ENCODE results near the gene MPV17. TPM values are rescaled to one million over a fixed set of nuclear protein-coding genes. Genes with fewer than 3 reads are reported as not detected.

MPV17 gene
- total RNA-seq, 4 donors from 2014 or later, result 51.8 to 87.5 (median 68.4) TPM

GRCh38 chr2:27264753-27265535 is 58.0 kb downstream of the MPV17 start:
- no peak for DNase-seq (ENCODE audit: low spot score in 2 of 2)
- H3K9me3 ChIP-seq, result no peaks in the 10 kb centered on the region
- TF ChIP-seq, protein P1, sequence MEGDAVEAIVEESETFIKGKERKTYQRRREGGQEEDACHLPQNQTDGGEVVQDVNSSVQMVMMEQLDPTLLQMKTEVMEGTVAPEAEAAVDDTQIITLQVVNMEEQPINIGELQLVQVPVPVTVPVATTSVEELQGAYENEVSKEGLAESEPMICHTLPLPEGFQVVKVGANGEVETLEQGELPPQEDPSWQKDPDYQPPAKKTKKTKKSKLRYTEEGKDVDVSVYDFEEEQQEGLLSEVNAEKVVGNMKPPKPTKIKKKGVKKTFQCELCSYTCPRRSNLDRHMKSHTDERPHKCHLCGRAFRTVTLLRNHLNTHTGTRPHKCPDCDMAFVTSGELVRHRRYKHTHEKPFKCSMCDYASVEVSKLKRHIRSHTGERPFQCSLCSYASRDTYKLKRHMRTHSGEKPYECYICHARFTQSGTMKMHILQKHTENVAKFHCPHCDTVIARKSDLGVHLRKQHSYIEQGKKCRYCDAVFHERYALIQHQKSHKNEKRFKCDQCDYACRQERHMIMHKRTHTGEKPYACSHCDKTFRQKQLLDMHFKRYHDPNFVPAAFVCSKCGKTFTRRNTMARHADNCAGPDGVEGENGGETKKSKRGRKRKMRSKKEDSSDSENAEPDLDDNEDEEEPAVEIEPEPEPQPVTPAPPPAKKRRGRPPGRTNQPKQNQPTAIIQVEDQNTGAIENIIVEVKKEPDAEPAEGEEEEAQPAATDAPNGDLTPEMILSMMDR (IDR thresholded peaks at IDR 0.05), result peak in 1 of 2 donors; percentile 20
- no peak for TF ChIP-seq POLR2AphosphoS5 (IDR thresholded peaks at IDR 0.05)
- WGBS, result 25% methylated on average over 11 of the region's 56 CpGs
- H3K4me1 ChIP-seq, result peaks cover 38% of the 10 kb centered on the region
- H3K27me3 ChIP-seq, result peaks cover 80% of the 10 kb centered on the region
- peak overlapping the region; percentile 52 for H3K4me3 ChIP-seq
- H3K27ac ChIP-seq, result no peak overlapping the region
- H3K36me3 ChIP-seq, result no peaks in the 10 kb centered on the region

DNA sequence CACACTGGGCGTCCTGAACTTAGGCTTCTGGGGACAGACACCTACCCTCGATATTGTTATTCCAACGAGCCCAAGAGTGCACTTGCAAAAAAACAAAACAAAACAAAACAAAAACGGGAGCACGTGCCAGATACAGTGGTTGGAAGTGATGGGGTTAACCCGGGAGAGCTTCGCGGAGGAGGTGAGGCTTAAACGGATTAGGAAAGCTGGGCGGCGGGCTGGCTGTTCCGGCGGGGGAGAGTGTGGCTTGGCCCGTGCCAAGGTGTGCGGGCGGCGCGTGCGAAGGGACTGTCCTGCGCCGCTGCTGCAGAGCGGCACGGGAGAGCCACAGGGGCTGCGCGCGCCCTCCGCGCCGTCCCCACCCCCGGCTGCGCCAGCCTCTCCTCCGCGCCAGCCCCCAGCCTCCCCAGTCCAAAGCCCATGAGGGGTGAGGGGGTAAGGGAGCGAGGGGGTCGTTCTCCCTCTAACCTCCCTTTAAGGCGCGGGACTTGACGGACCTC is 58.6 kb downstream of the MPV17 start:
- Histone ChIP-seq H3K4me3 (peak overlapping the region; percentile 52), H3K27ac (no peak overlapping the region), H3K9me3 (no peaks in the 10 kb centered on the region), H3K4me1 (peaks cover 38% of the 10 kb centered on the region), H3K27me3 (peaks cover 79% of the 10 kb centered on the region), H3K36me3 (no peaks in the 10 kb centered on the region)
- no peak for TF ChIP-seq POLR2AphosphoS5 (IDR thresholded peaks at IDR 0.05)
- no peak for TF ChIP-seq EP300 (IDR thresholded peaks at IDR 0.05)
- TF ChIP-seq POLR2A (IDR thresholded peaks at IDR 0.05), result no peak
- TF ChIP-seq, protein P1 (IDR thresholded peaks at IDR 0.05), result no peak
- WGBS, result under 1% methylated on average over 24 of the region's 38 CpGs
- DNase-seq (ENCODE audit: low spot score in 2 of 2), result no peak

DNA sequence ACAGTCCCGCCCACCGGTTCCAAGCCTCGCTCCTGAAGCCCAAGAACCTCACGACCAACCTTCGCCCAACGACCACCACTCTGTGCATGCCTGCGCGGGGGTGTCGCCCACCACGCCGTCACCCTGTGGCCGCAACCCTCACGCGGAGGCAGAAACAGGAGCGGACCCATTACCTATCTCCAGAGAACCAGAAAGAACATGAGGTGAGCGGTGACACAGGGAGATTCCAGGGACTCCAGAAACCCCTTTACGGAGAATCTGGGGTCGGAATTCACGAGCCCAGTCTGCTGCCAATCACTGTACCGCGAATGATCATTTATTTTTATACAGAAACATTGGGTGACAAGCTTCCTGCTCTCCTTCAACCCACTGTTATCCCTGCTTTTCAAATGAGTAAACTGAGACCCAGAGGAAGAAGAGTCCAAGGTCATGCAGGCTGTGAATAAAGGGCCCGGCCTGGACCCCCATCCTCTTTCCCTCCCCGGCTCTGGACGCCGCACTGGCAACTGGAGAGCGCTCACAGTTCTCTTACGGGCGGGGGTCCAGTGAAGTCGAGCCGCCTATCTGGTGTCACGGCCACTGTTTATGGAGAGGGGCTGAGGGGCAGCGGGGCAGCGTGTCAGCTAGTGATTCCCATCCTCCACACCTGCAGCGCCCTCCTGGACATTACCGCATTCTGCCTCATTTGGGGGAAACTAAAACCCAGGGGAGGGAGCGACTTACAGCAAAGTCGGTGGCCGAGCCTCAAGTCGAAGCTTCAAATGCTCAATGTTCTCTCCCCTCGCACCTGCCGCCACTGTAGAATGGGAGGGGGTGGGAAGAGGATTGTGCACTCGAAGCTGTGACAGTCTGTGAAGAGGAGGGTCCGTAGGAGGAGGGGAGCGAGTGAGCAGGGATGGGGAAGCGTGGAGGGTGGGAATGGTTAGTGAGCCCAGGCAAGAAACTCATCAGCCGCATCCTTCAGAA is 59.3 kb downstream of the MPV17 start:
- TF ChIP-seq POLR2A (IDR thresholded peaks at IDR 0.05) (no peak), EP300 (IDR thresholded peaks at IDR 0.05) (no peak), POLR2AphosphoS5 (IDR thresholded peaks at IDR 0.05) (no peak)
- TF ChIP-seq, protein P1 (IDR thresholded peaks at IDR 0.05), result no peak
- no peaks in the 10 kb centered on the region for H3K36me3 ChIP-seq
- WGBS, result 3% methylated on average over 44 of the region's 46 CpGs
- peak overlapping the region; percentile 52 for H3K4me3 ChIP-seq
- H3K27ac ChIP-seq, result no peak overlapping the region
- H3K4me1 ChIP-seq, result peaks cover 38% of the 10 kb centered on the region
- peaks cover 83% of the 10 kb centered on the region for H3K27me3 ChIP-seq
- DNase-seq (ENCODE audit: low spot score in 2 of 2), result no peak
- H3K9me3 ChIP-seq, result no peaks in the 10 kb centered on the region

DNA sequence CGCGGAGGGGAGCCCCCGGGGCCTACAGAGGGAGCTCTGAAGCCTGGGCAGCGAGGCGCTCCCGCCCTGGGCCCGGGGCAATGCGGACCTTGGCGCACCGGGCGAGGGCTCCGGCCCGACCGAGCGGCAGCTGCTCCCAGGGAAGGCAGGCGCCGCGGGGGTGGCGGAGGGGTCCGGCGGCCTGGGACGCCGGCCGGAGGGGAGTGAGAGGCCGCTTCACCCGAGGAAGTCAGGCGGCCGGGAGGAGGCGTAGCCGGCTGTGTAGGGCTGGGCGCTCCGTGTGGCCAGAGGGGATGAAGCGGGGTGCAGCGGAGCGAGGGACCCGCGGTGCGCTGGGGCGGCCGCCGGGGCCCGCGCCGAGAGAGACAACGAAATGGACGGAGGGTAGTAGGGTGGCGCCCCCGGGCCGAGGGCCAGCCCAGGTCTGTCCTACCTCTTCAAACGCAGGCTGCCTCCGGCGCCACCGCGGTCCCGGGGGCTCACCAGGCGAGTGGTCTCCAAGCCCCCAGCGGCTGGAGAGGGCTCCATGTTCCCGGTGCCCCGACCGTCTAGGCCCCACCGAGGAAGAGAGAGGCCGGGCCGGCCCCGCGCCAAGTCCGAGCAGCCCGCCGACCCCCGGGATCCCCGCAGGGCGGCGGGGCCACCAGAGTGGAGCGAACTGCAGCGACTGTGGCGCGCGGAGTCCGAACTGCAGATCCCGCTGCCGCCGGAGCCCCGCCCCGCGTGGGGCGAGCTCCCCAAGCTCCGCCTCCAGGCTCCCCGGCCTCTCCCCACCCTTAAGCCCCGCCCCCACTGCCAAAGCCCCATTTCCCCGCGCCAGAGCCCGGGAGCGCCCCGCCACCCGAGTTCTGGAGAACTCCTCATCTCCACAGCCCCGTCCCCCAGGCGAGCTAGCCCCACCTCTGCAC is 60.3 kb downstream of the MPV17 start, which contains the start of gene SLC30A3:
TSS of gene SLC30A3 (minus strand) at position 669 of the 908 bp plus-strand sequence. CDS start at position 528, 141 bp downstream.
- TF ChIP-seq POLR2AphosphoS5 (IDR thresholded peaks at IDR 0.05), result no peak
- TF ChIP-seq, protein P1 (IDR thresholded peaks at IDR 0.05), result no peak
- TF ChIP-seq EP300 (IDR thresholded peaks at IDR 0.05), result no peak
- no peak for TF ChIP-seq POLR2A (IDR thresholded peaks at IDR 0.05)
- peak within 1 kb of the TSS; percentile 52 for H3K4me3 ChIP-seq
- H3K27me3 ChIP-seq, result peaks cover 85% of the 10 kb centered on the region
- peak in 1 of 2 donors; percentile 80 for DNase-seq (ENCODE audit: low spot score in 2 of 2)
- 0% methylated on average over 4 of the region's 96 CpGs for WGBS
- no peak within 1 kb of the TSS for H3K27ac ChIP-seq
- H3K36me3 ChIP-seq, result no peaks in the 10 kb centered on the region
- peaks cover 38% of the 10 kb centered on the region for H3K4me1 ChIP-seq
- H3K9me3 ChIP-seq, result no peaks in the 10 kb centered on the region

All from suprapubic skin (tissue), 4 donors.